GM12875 (cell line): ENCODE results near the gene MEAF6.
"Not testable (repeated sequence)": the region's sequence is repeated elsewhere in the genome, so short reads cannot be mapped to it uniquely, and the experiment has no call there.

Source experiments
- H3K4me3 ChIP-seq: one replicate; pipeline ENCODE4 v1.5.1; 2011; ENCODE audit warnings: low read depth, low read length, control low read depth
- CTCF ChIP-seq: IDR thresholded peaks from 2 replicates; pipeline ENCODE4 v1.5.1; 2011; ENCODE audit warnings: low read depth, mild to moderate bottlenecking, control low read depth, inconsistent platforms, low read length, moderate library complexity, borderline replicate concordance; ENCODE audit not compliant: insufficient read depth

Gene MEAF6

GRCh38 chr1:37514350-37515184 is at the start of gene MEAF6:
TSS of gene MEAF6 (minus strand) at chr1:37514766. CDS start at chr1:37514746, 20 bp downstream.
- peak within 1 kb of the TSS; percentile 89 for H3K4me3 ChIP-seq
- TF ChIP-seq CTCF: peak; percentile 89

- H3K4me3 ChIP-seq: no peak overlapping the region
- TF ChIP-seq CTCF: no peak
Measured at GRCh38 chr1:37562984-37563383, 48.4 kb upstream of the MEAF6 start.

GRCh38 chr1:37561133-37562132 is 46.9 kb upstream of the MEAF6 start:
- H3K4me3 ChIP-seq: no peak overlapping the region
- TF ChIP-seq CTCF: peak; percentile 73; the same call in 1 of the 2 replicates

- no peak for TF ChIP-seq CTCF
- H3K4me3 ChIP-seq: no peak overlapping the region
Measured at GRCh38 chr1:37560401-37561132, 46.0 kb upstream of the MEAF6 start.

- H3K4me3 ChIP-seq: not testable (repeated sequence)
Measured at GRCh38 chr1:37559957-37560379, 45.4 kb upstream of the MEAF6 start.

GRCh38 chr1:37559080-37559479 is 44.5 kb upstream of the MEAF6 start:
- TF ChIP-seq CTCF: no peak
- H3K4me3 ChIP-seq: no peak overlapping the region

GRCh38 chr1:37558411-37558810 is 43.8 kb upstream of the MEAF6 start:
- H3K4me3 ChIP-seq: no peak overlapping the region
- no peak for TF ChIP-seq CTCF
